ENCODE measurements around the gene BPIFB3. TPM values are rescaled to one million over a fixed set of nuclear protein-coding genes. Genes with fewer than 3 reads are reported as not detected.
"Not testable (repeated sequence)": the region's sequence is repeated elsewhere in the genome, so short reads cannot be mapped to it uniquely, and the experiment has no call there.

BPIFB3 gene
- total RNA-seq, 1 donor from 2014 or later, result not detected

- Histone ChIP-seq H3K9ac (ENCODE audit: low read depth in 1 of 3, low read length in 3 of 3) (no peak overlapping the region), H3K36me3 (ENCODE audit: control insufficient read depth in 3 of 3, insufficient read depth in 3 of 3, low read length in 3 of 3) (no peaks in the 10 kb centered on the region), H3K4me1 (ENCODE audit: control insufficient read depth in 3 of 3, insufficient read depth in 3 of 3, low read length in 3 of 3) (no peaks in the 10 kb centered on the region), H3K9me3 (ENCODE audit: control insufficient read depth in 3 of 3, low read length in 3 of 3) (no peaks in the 10 kb centered on the region), H3K27me3 (ENCODE audit: control insufficient read depth in 3 of 3, insufficient read depth in 3 of 3, low read length in 3 of 3) (peaks cover 0 to 13% (median 0%) of the 10 kb centered on the region in 3 donors), H3K27ac (ENCODE audit: low read depth, low read length) (no peak overlapping the region), H3K4me3 (ENCODE audit: low read length in 3 of 3) (no peak overlapping the region)
Observed at GRCh38 chr20:33112547-33113386, 59.1 kb downstream of the BPIFB3 start.

GRCh38 chr20:33113387-33113908 is 59.7 kb downstream of the BPIFB3 start:
- Histone ChIP-seq H3K4me1 (ENCODE audit: control insufficient read depth in 3 of 3, insufficient read depth in 3 of 3, low read length in 3 of 3) (no peaks in the 10 kb centered on the region), H3K27me3 (ENCODE audit: control insufficient read depth in 3 of 3, insufficient read depth in 3 of 3, low read length in 3 of 3) (peaks cover 0 to 16% (median 0%) of the 10 kb centered on the region in 3 donors), H3K9ac (ENCODE audit: low read depth in 1 of 3, low read length in 3 of 3) (no peak overlapping the region), H3K9me3 (ENCODE audit: control insufficient read depth in 3 of 3, low read length in 3 of 3) (no peaks in the 10 kb centered on the region), H3K36me3 (ENCODE audit: control insufficient read depth in 3 of 3, insufficient read depth in 3 of 3, low read length in 3 of 3) (no peaks in the 10 kb centered on the region), H3K27ac (ENCODE audit: low read depth, low read length) (no peak overlapping the region), H3K4me3 (ENCODE audit: low read length in 3 of 3) (no peak overlapping the region)

- not testable (repeated sequence) for H3K4me3 ChIP-seq (ENCODE audit: low read length in 3 of 3); H3K4me1 ChIP-seq (ENCODE audit: control insufficient read depth in 3 of 3, insufficient read depth in 3 of 3, low read length in 3 of 3); H3K36me3 ChIP-seq (ENCODE audit: control insufficient read depth in 3 of 3, insufficient read depth in 3 of 3, low read length in 3 of 3); H3K9me3 ChIP-seq (ENCODE audit: control insufficient read depth in 3 of 3, low read length in 3 of 3); H3K27ac ChIP-seq (ENCODE audit: low read depth, low read length); H3K9ac ChIP-seq (ENCODE audit: low read depth in 1 of 3, low read length in 3 of 3)
- peaks cover 0 to 17% (median 0%) of the 10 kb centered on the region in 3 donors for H3K27me3 ChIP-seq (ENCODE audit: control insufficient read depth in 3 of 3, insufficient read depth in 3 of 3, low read length in 3 of 3)
Observed at GRCh38 chr20:33115501-33115900, 61.8 kb downstream of the BPIFB3 start.

- H3K4me3 ChIP-seq (ENCODE audit: low read length in 3 of 3), result no peak overlapping the region
- H3K27ac ChIP-seq (ENCODE audit: low read depth, low read length), result no peak overlapping the region
- no peak overlapping the region for H3K9ac ChIP-seq (ENCODE audit: low read depth in 1 of 3, low read length in 3 of 3)
- peaks cover 4 to 11% (median 8%) of the 10 kb centered on the region in 3 donors for H3K27me3 ChIP-seq (ENCODE audit: control insufficient read depth in 3 of 3, insufficient read depth in 3 of 3, low read length in 3 of 3)
- H3K4me1 ChIP-seq (ENCODE audit: control insufficient read depth in 3 of 3, insufficient read depth in 3 of 3, low read length in 3 of 3), result no peaks in the 10 kb centered on the region
- peaks cover 0 to 2% (median 0%) of the 10 kb centered on the region in 3 donors for H3K9me3 ChIP-seq (ENCODE audit: control insufficient read depth in 3 of 3, low read length in 3 of 3)
- no peaks in the 10 kb centered on the region for H3K36me3 ChIP-seq (ENCODE audit: control insufficient read depth in 3 of 3, insufficient read depth in 3 of 3, low read length in 3 of 3)
Observed at GRCh38 chr20:33119725-33120720, 66.3 kb downstream of the BPIFB3 start.

- no peak overlapping the region for H3K27ac ChIP-seq (ENCODE audit: low read depth, low read length)
- H3K4me3 ChIP-seq (ENCODE audit: low read length in 3 of 3), result no peak overlapping the region
- no peak overlapping the region for H3K9ac ChIP-seq (ENCODE audit: low read depth in 1 of 3, low read length in 3 of 3)
- H3K4me1 ChIP-seq (ENCODE audit: control insufficient read depth in 3 of 3, insufficient read depth in 3 of 3, low read length in 3 of 3), result no peaks in the 10 kb centered on the region
- peaks cover 4 to 16% (median 8%) of the 10 kb centered on the region in 3 donors for H3K27me3 ChIP-seq (ENCODE audit: control insufficient read depth in 3 of 3, insufficient read depth in 3 of 3, low read length in 3 of 3)
- H3K9me3 ChIP-seq (ENCODE audit: control insufficient read depth in 3 of 3, low read length in 3 of 3), result peaks cover 0 to 2% (median 0%) of the 10 kb centered on the region in 3 donors
- H3K36me3 ChIP-seq (ENCODE audit: control insufficient read depth in 3 of 3, insufficient read depth in 3 of 3, low read length in 3 of 3), result no peaks in the 10 kb centered on the region
Observed at GRCh38 chr20:33120934-33121333, 67.2 kb downstream of the BPIFB3 start.

GRCh38 chr20:33122297-33122696 is 68.6 kb downstream of the BPIFB3 start:
- not testable (repeated sequence) for H3K9ac ChIP-seq (ENCODE audit: low read depth in 1 of 3, low read length in 3 of 3); H3K4me3 ChIP-seq (ENCODE audit: low read length in 3 of 3); H3K4me1 ChIP-seq (ENCODE audit: control insufficient read depth in 3 of 3, insufficient read depth in 3 of 3, low read length in 3 of 3); H3K27ac ChIP-seq (ENCODE audit: low read depth, low read length); H3K9me3 ChIP-seq (ENCODE audit: control insufficient read depth in 3 of 3, low read length in 3 of 3); H3K36me3 ChIP-seq (ENCODE audit: control insufficient read depth in 3 of 3, insufficient read depth in 3 of 3, low read length in 3 of 3)
- H3K27me3 ChIP-seq (ENCODE audit: control insufficient read depth in 3 of 3, insufficient read depth in 3 of 3, low read length in 3 of 3), result peaks cover 4 to 16% (median 8%) of the 10 kb centered on the region in 3 donors

Other genes starting within 250 kb of the BPIFB3 start
- 74.6 TPM for gene MAPRE1, start 233.9 kb upstream of the BPIFB3 start, total RNA-seq
- gene EFCAB8, start 195.0 kb upstream of the BPIFB3 start, total RNA-seq, result not detected
- not detected for gene SUN5, start 49.5 kb upstream of the BPIFB3 start, total RNA-seq
- gene BPIFB2, start 46.2 kb upstream of the BPIFB3 start, total RNA-seq, result not detected
- not detected for gene BPIFB6, start 22.3 kb upstream of the BPIFB3 start, total RNA-seq
- gene BPIFB4, start 25.7 kb downstream of the BPIFB3 start, total RNA-seq, result not detected
- not detected for gene BPIFA2, start 114.3 kb downstream of the BPIFB3 start, total RNA-seq
- not detected for gene BPIFA3, start 163.4 kb downstream of the BPIFB3 start, total RNA-seq
- gene BPIFA1, start 182.1 kb downstream of the BPIFB3 start, total RNA-seq, result not detected
- gene BPIFB1, start 229.3 kb downstream of the BPIFB3 start, total RNA-seq, result not detected